ENCODE measurements around the gene SP5. TPM values are rescaled to one million over a fixed set of nuclear protein-coding genes. Genes with fewer than 3 reads are reported as not detected.

SP5 gene
- total and polyA plus RNA-seq, 7 experiments from 2014 or later = not detected

DNA sequence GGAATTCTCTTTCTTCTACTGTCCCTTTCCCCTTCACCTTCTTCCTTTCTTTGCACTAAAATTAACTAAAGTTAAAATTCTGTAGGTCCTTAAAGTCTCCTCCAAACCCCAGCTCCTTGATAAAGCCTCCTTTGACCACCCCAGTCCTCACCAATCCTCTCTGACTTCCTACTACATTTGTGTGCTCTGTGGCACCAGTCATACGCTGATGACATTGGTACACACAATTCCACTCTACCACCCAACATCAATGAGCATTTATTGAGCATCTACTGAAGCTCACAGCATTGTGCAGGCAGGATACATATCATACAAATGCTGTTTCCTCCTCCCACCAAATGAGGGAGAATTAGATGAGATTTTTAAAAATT, 4.5 kb upstream of the SP5 start:
- Histone ChIP-seq H3K36me3 (ENCODE audit: control insufficient read depth in 2 of 3, insufficient read depth in 3 of 3, low read length in 3 of 3) (no peaks in the 10 kb centered on the region), H3K27ac (ENCODE audit: low read depth, low read length) (no peak overlapping the region), H3K4me3 (ENCODE audit: low read length) (no peak overlapping the region), H3K9me3 (ENCODE audit: control insufficient read depth in 2 of 3, low read length in 3 of 3) (no peaks in the 10 kb centered on the region), H3K27me3 (ENCODE audit: control insufficient read depth in 2 of 2, insufficient read depth in 2 of 2, low read length in 2 of 2) (peaks cover 0 to 15% of the 10 kb centered on the region in 2 donors), H3K4me1 (ENCODE audit: control insufficient read depth in 2 of 2, insufficient read depth in 2 of 2, low read length in 2 of 2) (peaks cover 0 to 33% of the 10 kb centered on the region in 2 donors)
- POLR2A ChIA-PET = no interaction called here
- Mint-ChIP-seq H3K9me3 (peaks cover 0 to 3% (median 0%) of the 10 kb centered on the region in 11 donors), H3K4me1 (peaks cover 7 to 47% (median 30%) of the 10 kb centered on the region in 7 donors), H3K27me3 (peaks cover 55 to 81% (median 59%) of the 10 kb centered on the region in 5 donors), H3K36me3 (peaks cover 0 to 4% (median 0%) of the 10 kb centered on the region in 5 donors), H3K4me3 (no peak overlapping the region), H3K27ac (no peak overlapping the region)
- DNase-seq (no peak), ATAC-seq (no peak)
- CTCF ChIA-PET = no interaction called here
- intact Hi-C loops (cut with micrococcal nuclease) = loop anchor here (5.0 to 10.0 kb wide), 4 partner anchors 126 to 1374 kb away; partner anchors contain the start of gene DLX1 (in 1 of the 2)

DNA sequence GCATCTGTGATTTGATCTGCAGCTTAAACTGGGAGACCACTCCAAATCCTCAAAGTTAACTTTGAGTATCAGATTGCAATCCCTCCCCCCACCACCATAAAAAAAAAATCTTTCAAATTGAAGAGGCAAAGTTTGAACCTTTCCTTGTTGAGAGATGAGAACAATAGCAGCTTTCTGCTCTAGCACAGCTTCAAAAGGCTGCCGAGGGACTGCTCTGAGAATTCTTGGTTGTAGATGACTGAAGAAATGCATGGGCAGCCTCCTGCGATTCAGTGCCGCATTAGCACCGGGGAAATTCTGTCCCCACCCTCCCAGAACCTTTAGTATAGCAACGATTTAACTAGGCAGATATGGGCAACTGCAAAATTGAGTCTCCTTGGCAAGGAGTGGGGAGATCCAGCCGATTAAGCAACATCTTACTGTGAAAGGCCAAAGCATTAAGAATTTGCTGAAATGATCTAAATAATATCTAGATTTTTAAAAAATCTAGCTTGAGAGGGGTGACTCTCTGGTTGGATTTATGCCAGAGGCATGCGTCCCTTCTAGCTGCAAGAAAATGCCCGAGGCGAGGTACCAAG, 3.9 kb upstream of the SP5 start:
- H3K9me3 Mint-ChIP-seq = peaks cover 0 to 3% (median 0%) of the 10 kb centered on the region in 11 donors
- peak overlapping the region in 8 of 10 donors; percentile 34 to 91 (median 60) for H3K4me3 Mint-ChIP-seq
- ChIA-PET POLR2A (no interaction called here), CTCF (no interaction called here)
- H3K27ac Mint-ChIP-seq = no peak overlapping the region
- Histone ChIP-seq H3K27ac (ENCODE audit: low read depth, low read length) (no peak overlapping the region), H3K27me3 (ENCODE audit: control insufficient read depth in 2 of 2, insufficient read depth in 2 of 2, low read length in 2 of 2) (peaks cover 0 to 15% of the 10 kb centered on the region in 2 donors), H3K4me3 (ENCODE audit: low read length) (no peak overlapping the region), H3K4me1 (ENCODE audit: control insufficient read depth in 2 of 2, insufficient read depth in 2 of 2, low read length in 2 of 2) (peaks cover 0 to 33% of the 10 kb centered on the region in 2 donors), H3K9me3 (ENCODE audit: control insufficient read depth in 2 of 3, low read length in 3 of 3) (no peaks in the 10 kb centered on the region), H3K36me3 (ENCODE audit: control insufficient read depth in 2 of 3, insufficient read depth in 3 of 3, low read length in 3 of 3) (no peaks in the 10 kb centered on the region)
- peaks cover 9 to 48% (median 32%) of the 10 kb centered on the region in 7 donors for H3K4me1 Mint-ChIP-seq
- no peak for ATAC-seq
- H3K27me3 Mint-ChIP-seq = peaks cover 57 to 80% (median 61%) of the 10 kb centered on the region in 5 donors
- intact Hi-C loops (cut with micrococcal nuclease) = loop anchor here (5.0 to 10.0 kb wide), 4 partner anchors 126 to 1374 kb away; partner anchors contain the start of gene DLX1 (in 1 of the 2)
- no peak for DNase-seq
- peaks cover 0 to 5% (median 0%) of the 10 kb centered on the region in 5 donors for H3K36me3 Mint-ChIP-seq

DNA sequence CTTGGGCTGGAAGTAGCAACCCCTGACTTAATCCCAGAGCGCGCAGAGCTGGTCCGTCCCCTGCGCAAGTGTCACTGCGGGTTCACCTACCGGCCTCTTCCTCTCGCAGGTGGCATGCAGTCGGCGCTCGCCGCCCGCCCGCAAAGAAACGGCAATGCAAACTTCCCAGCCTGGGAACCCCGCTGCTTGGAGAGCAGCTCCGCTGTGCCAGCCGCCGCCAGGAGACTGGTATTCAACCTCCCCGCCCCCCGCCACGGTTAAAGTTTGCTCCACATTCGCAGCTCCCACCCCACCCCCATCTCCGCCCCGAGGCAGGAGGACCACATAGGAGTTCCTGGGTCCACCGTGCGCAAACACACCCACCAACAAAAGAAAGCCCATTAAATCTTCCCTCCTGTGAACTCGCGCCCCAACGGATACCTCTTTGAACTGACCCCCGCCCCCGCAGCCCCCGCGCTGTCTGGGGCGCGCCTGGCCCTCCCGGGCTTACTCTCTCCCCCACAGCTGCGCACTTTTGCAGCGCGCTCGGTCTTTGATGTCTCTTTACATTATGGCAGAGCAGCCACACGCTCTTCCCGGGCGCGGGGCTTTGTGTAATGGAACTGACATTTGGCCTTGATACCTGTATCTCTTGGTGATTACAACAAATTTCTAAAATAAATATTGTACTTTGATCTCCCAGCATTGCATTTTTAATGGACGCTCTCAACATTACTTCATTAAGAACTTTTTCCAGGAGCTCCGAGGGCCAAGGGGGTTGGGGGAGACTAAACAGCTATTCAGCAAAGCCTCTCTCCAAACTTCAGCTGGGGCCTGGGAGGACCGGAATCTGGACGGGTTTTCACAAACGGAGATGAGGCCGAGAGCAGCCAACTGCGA, 3.1 kb upstream of the SP5 start:
- ATAC-seq (no peak), DNase-seq (peak in 5 of 9 donors; percentile 10 to 21 (median 16))
- H3K4me3 ChIP-seq (ENCODE audit: low read length) = no peak overlapping the region
- H3K9me3 Mint-ChIP-seq = peaks cover 0 to 3% (median 0%) of the 10 kb centered on the region in 11 donors
- ChIA-PET POLR2A (no interaction called here), CTCF (no interaction called here)
- no peaks in the 10 kb centered on the region for H3K36me3 ChIP-seq (ENCODE audit: control insufficient read depth in 2 of 3, insufficient read depth in 3 of 3, low read length in 3 of 3)
- H3K4me3 Mint-ChIP-seq = peak overlapping the region in 9 of 10 donors; percentile 46 to 91 (median 62)
- H3K4me1 ChIP-seq (ENCODE audit: control insufficient read depth in 2 of 2, insufficient read depth in 2 of 2, low read length in 2 of 2) = peaks cover 0 to 33% of the 10 kb centered on the region in 2 donors
- H3K27ac ChIP-seq (ENCODE audit: low read depth, low read length) = no peak overlapping the region
- H3K9me3 ChIP-seq (ENCODE audit: control insufficient read depth in 2 of 3, low read length in 3 of 3) = no peaks in the 10 kb centered on the region
- H3K36me3 Mint-ChIP-seq = peaks cover 0 to 5% (median 0%) of the 10 kb centered on the region in 5 donors
- intact Hi-C loops (cut with micrococcal nuclease) = loop anchor here (2.0 to 10.0 kb wide), 5 partner anchors 127 to 1373 kb away; partner anchors contain the start of gene DLX1 (in 1 of the 2)
- H3K27me3 ChIP-seq (ENCODE audit: control insufficient read depth in 2 of 2, insufficient read depth in 2 of 2, low read length in 2 of 2) = peaks cover 0 to 17% of the 10 kb centered on the region in 2 donors
- H3K27ac Mint-ChIP-seq = no peak overlapping the region
- H3K4me1 Mint-ChIP-seq = peaks cover 9 to 50% (median 32%) of the 10 kb centered on the region in 7 donors
- H3K27me3 Mint-ChIP-seq = peaks cover 59 to 77% (median 63%) of the 10 kb centered on the region in 5 donors

DNA sequence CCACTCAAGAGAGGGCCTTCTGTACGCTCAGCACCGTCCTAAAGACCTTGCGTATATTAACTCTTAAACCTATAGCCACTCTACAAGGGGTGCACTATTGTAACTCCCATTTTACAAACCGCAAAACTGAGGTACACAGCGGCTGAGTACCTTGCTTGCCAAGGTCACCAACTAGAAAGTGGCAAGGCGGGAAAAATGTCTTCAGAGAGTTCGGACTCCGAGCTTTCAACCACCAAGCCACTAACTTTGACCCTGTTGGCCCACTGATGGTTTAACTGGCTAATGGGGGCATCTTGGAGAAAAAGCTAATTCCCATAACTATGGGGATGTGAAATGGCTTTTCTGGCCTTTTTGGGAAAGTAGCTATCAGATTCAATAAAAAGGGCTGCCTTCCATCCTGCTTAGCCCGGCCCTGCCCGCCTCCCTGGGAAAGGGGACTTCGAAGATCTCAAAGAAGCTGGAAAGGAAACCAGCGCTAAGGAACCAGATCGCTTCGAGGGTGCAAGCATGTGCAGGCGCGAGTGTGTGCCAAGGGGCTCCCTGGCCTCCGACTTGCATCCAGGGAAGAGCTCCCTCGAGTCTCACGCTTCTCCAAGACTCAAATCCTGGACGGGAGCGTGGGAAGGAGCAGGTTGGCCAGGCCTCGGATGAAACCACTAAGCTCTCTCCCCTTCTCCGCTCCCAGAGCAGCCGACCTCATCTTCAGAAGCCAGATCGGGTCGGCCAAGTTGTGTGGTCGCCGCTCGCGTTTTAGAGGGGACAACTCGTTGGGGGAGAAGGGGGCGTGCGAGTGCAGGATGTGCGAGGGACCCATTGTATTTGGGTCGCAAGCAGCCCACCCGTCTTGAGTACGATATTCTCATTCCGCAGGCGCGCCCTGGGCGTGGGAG, 2.2 kb upstream of the SP5 start:
- peaks cover 0 to 39% of the 10 kb centered on the region in 2 donors for H3K4me1 ChIP-seq (ENCODE audit: control insufficient read depth in 2 of 2, insufficient read depth in 2 of 2, low read length in 2 of 2)
- CTCF ChIA-PET = interaction anchor here (0.7 kb wide), 2 partner anchors 8 to 120 kb away, joined by 3 read pairs; no protein-coding TSS in a partner anchor
- intact Hi-C loops (cut with micrococcal nuclease) = loop anchor here (2.0 to 10.0 kb wide), 5 partner anchors 128 to 1372 kb away; partner anchors contain the start of gene DLX1 (in 1 of the 2)
- Mint-ChIP-seq H3K4me1 (peaks cover 15 to 58% (median 36%) of the 10 kb centered on the region in 7 donors), H3K4me3 (peak overlapping the region; percentile 49 to 91 (median 68)), H3K9me3 (peaks cover 0 to 3% (median 0%) of the 10 kb centered on the region in 11 donors), H3K27ac (peak overlapping the region in 1 of 9 donors; percentile 23), H3K36me3 (peaks cover 0 to 5% (median 0%) of the 10 kb centered on the region in 5 donors), H3K27me3 (peaks cover 68 to 79% (median 68%) of the 10 kb centered on the region in 5 donors)
- H3K9me3 ChIP-seq (ENCODE audit: control insufficient read depth in 2 of 3, low read length in 3 of 3) = no peaks in the 10 kb centered on the region
- peaks cover 0 to 25% of the 10 kb centered on the region in 2 donors for H3K27me3 ChIP-seq (ENCODE audit: control insufficient read depth in 2 of 2, insufficient read depth in 2 of 2, low read length in 2 of 2)
- H3K27ac ChIP-seq (ENCODE audit: low read depth, low read length) = no peak overlapping the region
- H3K4me3 ChIP-seq (ENCODE audit: low read length) = no peak overlapping the region
- ATAC-seq (no peak), DNase-seq (peak in 2 of 9 donors; percentile 2 to 14)
- POLR2A ChIA-PET = no interaction called here
- H3K36me3 ChIP-seq (ENCODE audit: control insufficient read depth in 2 of 3, insufficient read depth in 3 of 3, low read length in 3 of 3) = no peaks in the 10 kb centered on the region

DNA sequence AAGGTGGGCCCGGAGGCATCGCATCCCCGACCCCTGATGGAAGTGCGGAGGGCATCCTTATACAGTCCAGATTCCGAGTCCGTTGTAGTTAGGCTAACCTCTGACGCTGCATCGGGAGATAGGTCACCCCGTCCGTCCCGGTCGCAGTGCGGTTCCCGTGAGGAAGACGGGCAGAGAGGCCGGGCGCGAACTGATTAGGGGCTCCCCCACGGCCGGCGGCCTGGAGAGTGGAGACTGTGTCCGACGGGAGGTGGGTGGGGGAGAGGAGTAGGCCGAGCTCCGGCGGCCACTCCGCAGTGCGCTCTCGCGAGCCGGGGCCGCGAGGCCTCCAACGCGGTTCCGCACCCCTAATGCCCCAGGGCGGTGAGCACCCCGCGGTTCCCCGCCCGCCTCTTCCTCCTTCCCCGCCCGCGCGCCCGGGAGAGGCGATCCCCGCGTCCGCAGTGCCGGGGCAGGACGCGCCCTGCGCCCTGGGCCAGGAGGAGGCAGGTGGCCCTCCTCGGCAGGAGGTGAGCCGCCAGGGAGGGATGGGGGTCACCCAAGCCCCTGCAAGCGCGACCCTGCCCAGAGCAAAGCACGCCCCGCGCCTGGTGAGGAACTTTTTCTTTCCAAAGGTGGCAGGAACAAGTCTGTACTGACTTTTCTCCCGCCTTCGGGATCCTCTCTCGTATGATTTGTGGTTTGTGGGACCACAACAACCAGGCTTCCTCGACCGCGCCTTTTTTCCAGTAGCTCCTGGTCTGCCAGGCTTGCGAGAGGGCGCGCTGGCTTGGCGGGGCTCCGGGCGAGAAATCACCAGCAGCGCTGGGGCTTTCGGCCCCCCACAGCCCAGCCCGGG, 1.4 kb upstream of the SP5 start:
- Histone ChIP-seq H3K36me3 (ENCODE audit: control insufficient read depth in 2 of 3, insufficient read depth in 3 of 3, low read length in 3 of 3) (no peaks in the 10 kb centered on the region), H3K27me3 (ENCODE audit: control insufficient read depth in 2 of 2, insufficient read depth in 2 of 2, low read length in 2 of 2) (peaks cover 4 to 33% of the 10 kb centered on the region in 2 donors), H3K9me3 (ENCODE audit: control insufficient read depth in 2 of 3, low read length in 3 of 3) (no peaks in the 10 kb centered on the region), H3K4me1 (ENCODE audit: control insufficient read depth in 2 of 2, insufficient read depth in 2 of 2, low read length in 2 of 2) (peaks cover 0 to 39% of the 10 kb centered on the region in 2 donors), H3K4me3 (ENCODE audit: low read length) (peak overlapping the region; percentile 20), H3K27ac (ENCODE audit: low read depth, low read length) (no peak overlapping the region)
- DNase-seq = peak in 7 of 9 donors; percentile 7 to 42 (median 20)
- peak; percentile 33 for ATAC-seq
- ChIA-PET CTCF (no interaction called here), POLR2A (no interaction called here)
- Mint-ChIP-seq H3K36me3 (peaks cover 0 to 5% (median 0%) of the 10 kb centered on the region in 5 donors), H3K27ac (no peak overlapping the region), H3K4me1 (peaks cover 18 to 52% (median 34%) of the 10 kb centered on the region in 7 donors), H3K27me3 (peaks cover 68 to 79% (median 70%) of the 10 kb centered on the region in 5 donors), H3K9me3 (peaks cover 0 to 5% (median 0%) of the 10 kb centered on the region in 11 donors), H3K4me3 (peak overlapping the region; percentile 46 to 99 (median 78))
- intact Hi-C loops (cut with micrococcal nuclease) = loop anchor here (2.0 to 10.0 kb wide), 6 partner anchors 57 to 1371 kb away; partner anchors contain the start of genes DLX1 (in 1 of the 2) and ERICH2 (in 1 of the 2)
